Skeletal muscle cell (primary cell): Measurements from ENCODE around the gene MYL6B.
"Not testable (repeated sequence)": the region's sequence is repeated elsewhere in the genome, so short reads cannot be mapped to it uniquely, and the experiment has no call there.

ENCODE experiments used
- DNase-seq: peaks from one replicate; pipeline ENCODE4 v3.0.0-alpha.2; 2010; ENCODE audit warnings: low read depth
- H3K4me3 ChIP-seq: 2 replicates; pipeline ENCODE4 v1.5.1; 2011; ENCODE audit warnings: low read depth, mild to moderate bottlenecking, control low read depth, low read length, moderate library complexity

MYL6B gene

DNA sequence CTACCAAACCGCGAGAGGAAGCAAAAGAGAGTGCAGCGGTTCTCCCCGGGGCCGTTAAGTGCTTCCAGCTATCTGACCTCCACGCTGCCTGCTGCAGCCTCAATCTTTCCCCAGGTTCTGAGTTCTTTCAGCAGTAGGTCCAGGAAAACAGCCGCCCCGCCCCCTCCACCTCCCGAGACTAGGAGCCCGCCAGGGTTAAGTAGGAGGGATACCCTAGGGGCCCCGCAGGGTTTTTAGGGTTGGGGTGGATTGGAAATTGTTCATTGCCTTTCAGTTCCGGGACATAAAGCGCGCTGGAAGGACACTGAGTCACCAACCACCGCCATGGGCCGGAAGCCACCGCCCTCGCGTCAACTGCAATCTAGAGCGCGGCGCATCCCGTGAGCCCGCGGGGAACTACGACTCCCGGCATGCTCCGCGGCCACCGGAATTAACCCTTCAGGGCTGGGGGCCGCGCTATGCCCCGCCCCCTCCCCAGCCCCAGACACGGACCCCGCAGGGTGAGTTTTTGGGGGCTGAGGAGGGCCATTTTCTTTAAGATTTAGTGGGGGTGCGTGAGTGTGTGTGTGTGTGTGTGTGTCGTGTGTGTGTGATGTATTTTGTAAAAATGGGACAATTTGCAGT, at the start of gene MYL6B:
TSS of gene MYL6B (plus strand) at position 456 of the 624 bp plus-strand sequence. CDS start 1,332 bp downstream, outside the sequence.
- H3K4me3 ChIP-seq: peak within 1 kb of the TSS; percentile 61
- DNase-seq: peak; percentile 66

GRCh38 chr12:56102683-56103065, 49.7 kb upstream of the MYL6B start:
- H3K4me3 ChIP-seq: no peak overlapping the region
- DNase-seq: no peak

DNA sequence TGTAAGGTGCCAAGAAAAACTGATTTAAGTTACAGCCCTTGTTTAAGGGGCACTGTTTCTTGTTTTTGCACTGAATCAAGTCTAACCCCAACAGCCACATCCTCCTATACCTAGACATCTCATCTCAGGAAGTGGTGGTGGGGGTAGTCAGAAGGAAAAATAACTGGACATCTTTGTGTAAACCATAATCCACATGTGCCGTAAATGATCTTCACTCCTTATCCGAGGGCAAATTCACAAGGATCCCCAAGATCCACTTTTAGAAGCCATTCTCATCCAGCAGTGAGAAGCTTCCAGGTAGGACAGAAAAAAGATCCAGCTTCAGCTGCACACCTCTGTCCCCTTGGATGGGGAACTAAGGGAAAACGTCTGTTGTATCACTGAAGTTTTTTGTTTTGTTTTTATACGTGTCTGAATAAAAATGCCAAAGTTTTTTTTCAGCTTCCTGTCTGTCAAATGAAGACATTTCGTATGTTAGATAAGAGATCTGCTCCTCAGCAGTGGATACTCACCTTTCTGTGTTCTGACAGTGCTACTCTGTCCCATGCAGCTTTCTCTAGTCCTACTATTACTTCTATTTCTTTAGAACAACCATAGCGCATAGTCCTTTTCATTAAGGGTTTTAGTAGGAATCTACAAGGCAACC, 49.2 kb upstream of the MYL6B start:
- H3K4me3 ChIP-seq: peak overlapping the region; percentile 90
- DNase-seq: no peak

GRCh38 chr12:56103823-56104108, 48.6 kb upstream of the MYL6B start:
- DNase-seq: no peak
- peak overlapping the region; percentile 90 for H3K4me3 ChIP-seq

DNA sequence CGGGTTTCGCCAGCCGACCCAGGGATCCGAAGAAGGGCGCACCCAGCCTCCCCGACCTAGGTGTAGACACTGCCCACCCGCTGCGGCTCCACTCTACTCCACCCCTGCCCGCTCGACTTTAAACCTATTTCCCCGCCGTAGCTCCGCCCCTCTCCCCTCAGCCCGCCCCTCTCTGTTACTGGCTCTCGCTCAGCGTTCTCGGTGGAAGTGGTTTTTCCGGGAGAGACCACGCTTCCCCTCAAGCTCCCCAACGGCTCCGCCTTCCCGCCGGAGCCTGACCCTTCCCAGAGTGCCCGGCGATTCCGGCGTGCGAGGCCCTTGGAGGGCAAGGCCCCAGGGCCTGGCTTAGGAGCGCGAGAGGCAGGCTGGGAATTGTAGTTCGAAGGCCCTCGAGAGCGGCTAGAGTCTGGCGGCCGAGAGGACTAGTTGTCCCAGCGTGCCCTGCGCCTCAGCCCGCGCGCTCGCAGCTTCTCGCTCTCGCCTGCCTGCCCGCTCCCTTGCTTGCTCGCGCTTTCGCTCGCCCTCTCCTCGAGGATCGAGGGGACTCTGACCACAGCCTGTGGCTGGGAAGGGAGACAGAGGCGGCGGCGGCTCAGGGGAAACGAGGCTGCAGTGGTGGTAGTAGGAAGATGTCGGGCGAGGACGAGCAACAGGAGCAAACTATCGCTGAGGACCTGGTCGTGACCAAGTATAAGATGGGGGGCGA, 48.1 kb upstream of the MYL6B start, which contains the start of gene PA2G4:
TSS of gene PA2G4 (plus strand) at position 451 of the 706 bp plus-strand sequence. CDS start at position 630, 179 bp downstream.
- H3K4me3 ChIP-seq: peak within 1 kb of the TSS; percentile 90

GRCh38 chr12:56104815-56105608, 47.4 kb upstream of the MYL6B start:
- DNase-seq: no peak
- H3K4me3 ChIP-seq: peak overlapping the region; percentile 90

More for the DNA sequence above, 48.1 kb upstream of the MYL6B start, which contains the start of gene PA2G4:
- peak; percentile 96 for DNase-seq

- no peak for DNase-seq
- peak overlapping the region; percentile 90 for H3K4me3 ChIP-seq
Observed at GRCh38 chr12:56105609-56105902, 46.8 kb upstream of the MYL6B start.

GRCh38 chr12:56107242-56107641, 45.1 kb upstream of the MYL6B start:
- H3K4me3 ChIP-seq: no peak overlapping the region
- DNase-seq: no peak

DNA sequence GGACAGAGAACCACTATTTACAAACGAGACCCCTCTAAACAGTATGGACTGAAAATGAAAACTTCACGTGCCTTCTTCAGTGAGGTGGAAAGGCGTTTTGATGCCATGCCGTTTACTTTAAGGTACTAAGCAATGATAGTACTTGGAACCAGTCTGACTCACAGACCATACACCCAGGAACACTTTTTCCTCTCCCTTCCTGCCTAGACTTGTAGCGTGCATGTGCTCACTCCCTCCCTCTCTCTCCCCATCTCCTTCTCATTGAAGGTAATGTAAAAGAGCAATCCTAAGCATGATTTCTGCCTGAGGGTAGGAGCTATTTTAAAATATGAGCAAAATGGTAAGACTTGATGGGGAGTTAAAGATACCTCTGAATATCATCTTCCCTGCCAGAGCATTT, 41.8 kb upstream of the MYL6B start:
- no peak overlapping the region for H3K4me3 ChIP-seq
- no peak for DNase-seq

DNA sequence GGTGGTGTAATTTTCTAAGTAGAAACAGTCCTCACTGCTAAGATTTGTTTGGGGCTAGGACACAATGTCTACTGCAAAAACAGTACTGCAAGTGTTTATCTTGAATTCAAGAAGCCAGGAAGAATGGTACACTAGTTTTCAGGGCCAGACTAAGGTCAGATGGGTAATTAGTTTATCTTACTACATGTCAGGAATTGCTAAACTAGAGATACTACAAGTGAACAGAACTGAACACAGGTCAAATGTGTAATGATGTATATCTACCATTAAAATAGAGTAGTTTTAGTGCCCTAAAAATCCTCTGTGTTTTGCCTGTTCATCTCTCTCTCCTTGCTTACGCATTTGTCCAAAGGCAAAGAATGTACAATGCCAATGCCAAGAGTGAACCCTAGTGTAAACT, 38.3 kb upstream of the MYL6B start:
- no peak overlapping the region for H3K4me3 ChIP-seq
- no peak for DNase-seq

DNA sequence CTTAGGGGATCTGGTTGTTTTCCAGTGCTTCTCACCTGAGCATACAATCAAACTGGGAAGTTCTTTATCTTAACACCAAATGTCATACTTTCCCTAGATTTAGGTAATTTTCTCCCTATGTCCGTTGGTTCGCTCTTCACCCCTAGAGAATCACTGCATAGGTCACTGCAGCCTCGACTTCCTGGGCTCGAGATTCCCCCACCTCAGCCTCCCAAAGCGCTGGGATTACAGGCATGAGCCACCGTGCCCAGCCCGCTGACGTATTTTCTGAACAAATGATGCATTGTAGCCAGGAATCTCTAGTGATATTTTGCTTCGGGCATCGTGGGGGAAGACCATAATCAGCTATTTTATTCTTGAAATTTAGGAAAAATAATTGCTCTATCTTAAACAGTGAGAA, 37.1 kb upstream of the MYL6B start:
- DNase-seq: no peak
- peak overlapping the region; percentile 75 for H3K4me3 ChIP-seq

GRCh38 chr12:56116267-56117081, 35.9 kb upstream of the MYL6B start, which contains the start of gene RPL41:
TSS of gene RPL41 (plus strand) at chr12:56116633.
- DNase-seq: peak; percentile 68
- peak within 1 kb of the TSS; percentile 75 for H3K4me3 ChIP-seq

- DNase-seq: not testable (repeated sequence)
- H3K4me3 ChIP-seq: peak overlapping the region; percentile 75
Observed at GRCh38 chr12:56117082-56117706, 35.2 kb upstream of the MYL6B start.

DNA sequence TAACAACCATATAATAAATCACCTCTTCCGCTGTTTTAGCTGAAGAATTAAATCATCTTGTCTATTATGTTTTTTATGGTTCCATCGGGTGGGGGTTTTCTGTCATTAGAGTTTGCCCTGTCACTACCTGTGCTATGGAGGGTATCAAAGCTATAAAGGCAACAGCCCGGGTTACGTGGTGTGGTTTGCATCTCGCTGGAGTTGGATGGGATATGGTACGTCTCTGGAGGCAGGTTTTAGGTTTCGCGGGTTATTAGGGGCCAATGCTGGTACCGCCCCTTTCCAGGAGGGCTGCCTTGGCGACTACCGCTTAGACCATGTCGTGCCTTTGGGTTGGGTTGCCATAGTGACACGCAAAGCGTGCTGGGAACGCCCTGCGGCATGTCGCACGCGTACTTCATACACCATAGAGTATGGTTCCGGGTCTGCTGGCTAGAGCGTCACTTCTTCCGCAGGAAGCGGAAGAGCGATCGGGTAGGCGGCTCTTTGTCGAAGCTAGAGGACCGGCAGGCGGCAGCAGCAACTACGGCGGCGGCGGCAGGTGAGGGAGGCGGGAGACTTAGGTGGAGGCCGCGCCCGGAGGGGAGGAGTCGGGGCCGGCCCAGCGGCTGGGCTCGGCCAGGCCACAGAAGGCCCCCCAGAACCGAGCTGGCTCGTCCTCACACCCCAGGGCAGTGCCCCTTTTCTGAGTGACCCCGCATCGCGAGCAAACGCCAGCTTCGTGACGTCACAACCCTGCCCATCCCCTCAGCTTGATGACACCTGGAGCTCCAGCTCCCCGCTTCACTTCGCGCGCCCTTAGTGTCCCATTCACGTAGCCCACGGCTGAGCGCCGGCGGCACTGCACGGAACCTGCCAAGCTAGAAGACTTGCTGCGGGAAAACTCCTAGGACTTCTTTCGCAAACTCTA, 34.4 kb upstream of the MYL6B start, which contains the start of gene ZC3H10:
TSS of gene ZC3H10 (plus strand) at position 489 of the 910 bp plus-strand sequence. CDS start 2,297 bp downstream, outside the sequence.
- H3K4me3 ChIP-seq: peak within 1 kb of the TSS; percentile 75
- DNase-seq: peak; percentile 99

- peak; percentile 6 for DNase-seq
- H3K4me3 ChIP-seq: peak overlapping the region; percentile 75
Observed at GRCh38 chr12:56118688-56119357, 33.6 kb upstream of the MYL6B start.

DNA sequence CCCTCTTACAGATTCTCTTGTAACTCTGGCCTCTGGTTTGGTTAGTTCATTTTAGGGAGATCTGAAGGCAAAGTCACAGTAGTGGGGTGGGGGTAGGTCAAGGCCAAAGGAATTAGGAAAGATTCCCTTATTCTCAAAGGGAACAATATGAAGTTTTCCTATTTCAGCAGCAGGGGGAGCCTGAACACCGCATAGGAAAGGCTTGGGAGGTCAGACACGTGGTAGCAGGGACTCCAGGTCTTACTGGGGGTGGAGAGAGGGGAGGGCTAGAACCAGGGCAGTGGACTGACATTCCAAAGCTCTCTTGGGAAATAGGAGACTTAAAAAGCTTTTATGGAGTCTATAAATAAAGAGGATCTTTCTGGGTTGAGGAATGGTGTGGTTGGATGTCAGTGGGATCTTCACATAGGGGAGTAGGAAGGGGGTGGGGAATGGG, 33.0 kb upstream of the MYL6B start:
- peak overlapping the region; percentile 75 for H3K4me3 ChIP-seq
- peak; percentile 84 for DNase-seq
